ENCODE results near the gene GPRC5A. TPM values are rescaled to one million over a fixed set of nuclear protein-coding genes. Genes with fewer than 3 reads are reported as not detected.
A peak's percentile ranks its signal among the peaks of the same experiment; 100 is the strongest.

The GPRC5A gene
- total RNA-seq, 1 donor from 2014 or later = 26.8 TPM

DNA sequence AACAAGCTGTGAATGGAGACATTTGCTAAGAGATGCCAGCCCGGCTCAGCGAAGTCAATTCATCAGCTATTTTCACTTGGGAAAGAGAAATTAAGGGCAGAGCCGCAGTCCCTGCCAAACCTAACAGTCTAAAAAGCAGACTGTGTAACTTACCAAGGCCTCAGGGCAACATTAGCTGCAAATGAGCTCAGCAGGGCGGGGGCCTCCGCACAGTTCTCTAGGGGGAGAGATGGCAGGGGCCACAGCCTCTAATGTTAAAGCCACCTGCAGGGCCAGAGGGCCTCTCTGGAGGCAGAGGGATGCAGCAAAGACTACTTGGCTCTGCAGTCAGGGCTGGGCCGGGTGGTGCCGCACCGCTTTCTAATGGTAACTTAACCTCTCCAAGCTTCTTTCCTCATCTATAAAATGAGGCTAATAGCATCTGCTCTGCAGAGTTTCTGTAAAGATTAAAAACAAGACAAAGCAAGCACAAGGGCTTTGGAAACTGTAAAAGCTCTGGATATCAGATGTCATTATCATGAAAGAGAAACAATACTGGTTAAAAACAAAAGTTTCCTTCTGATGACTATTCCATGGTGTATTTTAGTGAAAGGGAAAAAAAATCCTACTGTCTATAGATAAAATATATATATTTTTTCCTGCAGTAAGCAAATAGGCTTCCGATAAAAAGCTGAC is 13.4 kb upstream of the GPRC5A start:
- DNase-seq (ENCODE audit: extremely low spot score in 2 of 2) = no peak
- Histone ChIP-seq H3K4me3 (no peak overlapping the region), H3K4me1 (no peaks in the 10 kb centered on the region), H3K9me3 (no peaks in the 10 kb centered on the region), H3K27ac (peak overlapping the region; percentile 16), H3K27me3 (no peaks in the 10 kb centered on the region), H3K36me3 (no peaks in the 10 kb centered on the region)
- intact Hi-C loops (cut with DNase I) = no loop called here
- TF ChIP-seq POLR2A (IDR thresholded peaks at IDR 0.05) (no peak), POLR2AphosphoS5 (IDR thresholded peaks at IDR 0.05; ENCODE audit: insufficient read depth in 1 of 2, low read depth in 1 of 2) (no peak)
- TF ChIP-seq, protein P1, sequence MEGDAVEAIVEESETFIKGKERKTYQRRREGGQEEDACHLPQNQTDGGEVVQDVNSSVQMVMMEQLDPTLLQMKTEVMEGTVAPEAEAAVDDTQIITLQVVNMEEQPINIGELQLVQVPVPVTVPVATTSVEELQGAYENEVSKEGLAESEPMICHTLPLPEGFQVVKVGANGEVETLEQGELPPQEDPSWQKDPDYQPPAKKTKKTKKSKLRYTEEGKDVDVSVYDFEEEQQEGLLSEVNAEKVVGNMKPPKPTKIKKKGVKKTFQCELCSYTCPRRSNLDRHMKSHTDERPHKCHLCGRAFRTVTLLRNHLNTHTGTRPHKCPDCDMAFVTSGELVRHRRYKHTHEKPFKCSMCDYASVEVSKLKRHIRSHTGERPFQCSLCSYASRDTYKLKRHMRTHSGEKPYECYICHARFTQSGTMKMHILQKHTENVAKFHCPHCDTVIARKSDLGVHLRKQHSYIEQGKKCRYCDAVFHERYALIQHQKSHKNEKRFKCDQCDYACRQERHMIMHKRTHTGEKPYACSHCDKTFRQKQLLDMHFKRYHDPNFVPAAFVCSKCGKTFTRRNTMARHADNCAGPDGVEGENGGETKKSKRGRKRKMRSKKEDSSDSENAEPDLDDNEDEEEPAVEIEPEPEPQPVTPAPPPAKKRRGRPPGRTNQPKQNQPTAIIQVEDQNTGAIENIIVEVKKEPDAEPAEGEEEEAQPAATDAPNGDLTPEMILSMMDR (IDR thresholded peaks at IDR 0.05) = no peak

GRCh38 chr12:12880537-12880936 is 10.8 kb upstream of the GPRC5A start:
- H3K9me3 ChIP-seq = no peaks in the 10 kb centered on the region
- no peak for TF ChIP-seq POLR2AphosphoS5 (IDR thresholded peaks at IDR 0.05; ENCODE audit: insufficient read depth in 1 of 2, low read depth in 1 of 2)
- TF ChIP-seq, protein P1 (IDR thresholded peaks at IDR 0.05) = no peak
- TF ChIP-seq POLR2A (IDR thresholded peaks at IDR 0.05) = no peak
- intact Hi-C loops (cut with DNase I) = no loop called here
- no peaks in the 10 kb centered on the region for H3K4me1 ChIP-seq
- no peaks in the 10 kb centered on the region for H3K36me3 ChIP-seq
- no peaks in the 10 kb centered on the region for H3K27me3 ChIP-seq
- no peak overlapping the region for H3K4me3 ChIP-seq
- no peak for DNase-seq (ENCODE audit: extremely low spot score in 2 of 2)
- H3K27ac ChIP-seq = no peak overlapping the region

DNA sequence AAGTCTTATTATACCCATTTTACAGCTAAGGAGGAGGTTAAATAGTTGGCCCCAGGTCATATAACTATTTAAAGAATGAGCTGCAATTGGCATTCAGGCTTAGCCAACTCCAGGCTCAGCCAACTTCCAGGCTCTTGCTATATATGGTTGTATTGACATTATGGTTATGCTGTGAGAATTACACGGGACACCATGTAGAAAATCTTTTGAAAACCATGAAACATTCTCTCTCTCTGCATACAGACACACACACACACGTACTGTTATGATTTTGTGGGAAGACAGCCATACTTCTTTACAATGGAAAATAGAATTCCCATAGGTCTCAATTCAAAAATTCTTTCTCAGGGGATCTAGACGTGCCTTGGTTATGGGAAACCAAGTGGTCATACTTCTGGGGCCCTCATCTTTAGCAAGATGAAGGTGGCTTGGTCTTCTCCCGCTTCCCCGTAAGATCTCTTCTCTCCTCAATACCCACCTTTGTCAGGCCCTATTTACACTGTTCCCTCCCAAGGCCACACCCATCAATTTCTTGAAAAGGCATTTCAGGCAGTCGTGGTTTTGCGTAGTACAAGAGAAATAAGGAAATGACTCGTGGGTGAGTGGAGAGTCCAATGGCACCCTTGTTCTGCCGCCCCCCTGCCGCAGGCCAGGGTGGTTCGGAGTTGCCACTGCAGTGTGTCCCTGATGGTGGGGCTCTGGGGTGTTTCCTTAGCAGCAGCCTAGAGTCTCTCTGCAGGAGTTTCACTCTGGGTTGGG is 10.0 kb upstream of the GPRC5A start:
- no peak overlapping the region for H3K4me3 ChIP-seq

DNA sequence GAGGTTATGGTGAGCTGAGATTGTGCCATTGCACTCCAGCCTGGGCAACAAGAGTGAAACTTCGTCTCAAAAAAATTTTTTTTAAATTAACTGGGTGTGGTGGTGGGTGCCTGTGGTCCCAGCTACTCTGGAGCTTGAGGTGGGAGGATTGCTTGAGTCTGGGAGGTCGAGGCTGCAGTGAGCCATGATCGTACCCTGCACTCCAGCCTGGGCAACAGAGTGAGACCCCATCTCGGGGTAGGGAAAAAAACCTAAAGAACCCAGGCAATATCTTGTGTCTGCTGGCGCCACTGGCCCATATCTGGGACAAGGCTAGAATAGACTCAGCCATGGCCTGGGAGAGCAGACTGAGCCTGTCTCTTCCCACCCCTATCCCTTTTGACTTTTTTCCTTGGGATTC is 9.1 kb upstream of the GPRC5A start:
- H3K27ac ChIP-seq = no peak overlapping the region
- H3K4me3 ChIP-seq = no peak overlapping the region
- no peaks in the 10 kb centered on the region for H3K9me3 ChIP-seq
- TF ChIP-seq POLR2AphosphoS5 (IDR thresholded peaks at IDR 0.05; ENCODE audit: insufficient read depth in 1 of 2, low read depth in 1 of 2) = no peak
- no peak for TF ChIP-seq POLR2A (IDR thresholded peaks at IDR 0.05)
- TF ChIP-seq, protein P1 (IDR thresholded peaks at IDR 0.05) = no peak
- DNase-seq (ENCODE audit: extremely low spot score in 2 of 2) = no peak
- intact Hi-C loops (cut with DNase I) = no loop called here
- H3K36me3 ChIP-seq = no peaks in the 10 kb centered on the region
- no peaks in the 10 kb centered on the region for H3K4me1 ChIP-seq
- H3K27me3 ChIP-seq = no peaks in the 10 kb centered on the region

More for the DNA sequence above, 10.0 kb upstream of the GPRC5A start:
- Histone ChIP-seq H3K9me3 (no peaks in the 10 kb centered on the region), H3K4me1 (no peaks in the 10 kb centered on the region), H3K27me3 (no peaks in the 10 kb centered on the region), H3K36me3 (no peaks in the 10 kb centered on the region), H3K27ac (no peak overlapping the region)
- intact Hi-C loops (cut with DNase I) = no loop called here
- no peak for DNase-seq (ENCODE audit: extremely low spot score in 2 of 2)
- no peak for TF ChIP-seq POLR2AphosphoS5 (IDR thresholded peaks at IDR 0.05; ENCODE audit: insufficient read depth in 1 of 2, low read depth in 1 of 2)
- TF ChIP-seq, protein P1 (IDR thresholded peaks at IDR 0.05) = no peak
